Measurements from ENCODE around the gene TEX55.

The TEX55 gene

GRCh38 chr3:119140466-119140865 is 5.5 kb upstream of the TEX55 start:
- no peaks in the 10 kb centered on the region for H3K36me3 ChIP-seq
- H3K27me3 ChIP-seq: no peaks in the 10 kb centered on the region
- no peak for TF ChIP-seq CTCF (IDR thresholded peaks at IDR 0.05)
- no peaks in the 10 kb centered on the region for H3K9me3 ChIP-seq
- H3K4me3 ChIP-seq (ENCODE audit: low read depth in 1 of 2, low read length in 1 of 2): no peak overlapping the region
- H3K4me1 ChIP-seq (ENCODE audit: control insufficient read depth in 1 of 2, insufficient read depth in 1 of 2, low read depth in 1 of 2, low read length in 1 of 2): no peaks in the 10 kb centered on the region
- H3K27ac ChIP-seq: no peak overlapping the region

- Histone ChIP-seq H3K4me3 (ENCODE audit: low read depth in 1 of 2, low read length in 1 of 2) (no peak overlapping the region), H3K27ac (no peak overlapping the region), H3K4me1 (ENCODE audit: control insufficient read depth in 1 of 2, insufficient read depth in 1 of 2, low read depth in 1 of 2, low read length in 1 of 2) (no peaks in the 10 kb centered on the region), H3K9me3 (no peaks in the 10 kb centered on the region), H3K27me3 (no peaks in the 10 kb centered on the region), H3K36me3 (no peaks in the 10 kb centered on the region)
- no peak for TF ChIP-seq CTCF (IDR thresholded peaks at IDR 0.05)
Measured at GRCh38 chr3:119145128-119145499, 851 bp upstream of the TEX55 start.

- TF ChIP-seq CTCF (IDR thresholded peaks at IDR 0.05): no peak
- Histone ChIP-seq H3K4me3 (ENCODE audit: low read depth in 1 of 2, low read length in 1 of 2) (no peak overlapping the region), H3K27me3 (no peaks in the 10 kb centered on the region), H3K4me1 (ENCODE audit: control insufficient read depth in 1 of 2, insufficient read depth in 1 of 2, low read depth in 1 of 2, low read length in 1 of 2) (no peaks in the 10 kb centered on the region), H3K9me3 (no peaks in the 10 kb centered on the region), H3K27ac (no peak overlapping the region), H3K36me3 (no peaks in the 10 kb centered on the region)
Measured at GRCh38 chr3:119146578-119147375, 812 bp downstream of the TEX55 start.

- Histone ChIP-seq H3K27me3 (no peaks in the 10 kb centered on the region), H3K4me1 (ENCODE audit: control insufficient read depth in 1 of 2, insufficient read depth in 1 of 2, low read depth in 1 of 2, low read length in 1 of 2) (no peaks in the 10 kb centered on the region), H3K27ac (no peak overlapping the region), H3K4me3 (ENCODE audit: low read depth in 1 of 2, low read length in 1 of 2) (no peak overlapping the region), H3K9me3 (no peaks in the 10 kb centered on the region), H3K36me3 (no peaks in the 10 kb centered on the region)
- TF ChIP-seq CTCF (IDR thresholded peaks at IDR 0.05): no peak
Measured at GRCh38 chr3:119147494-119147893, 1.5 kb downstream of the TEX55 start.

- H3K27me3 ChIP-seq: no peaks in the 10 kb centered on the region
- TF ChIP-seq CTCF (IDR thresholded peaks at IDR 0.05): no peak
- H3K9me3 ChIP-seq: no peaks in the 10 kb centered on the region
- H3K27ac ChIP-seq: no peak overlapping the region
- no peak overlapping the region for H3K4me3 ChIP-seq (ENCODE audit: low read depth in 1 of 2, low read length in 1 of 2)
- H3K4me1 ChIP-seq (ENCODE audit: control insufficient read depth in 1 of 2, insufficient read depth in 1 of 2, low read depth in 1 of 2, low read length in 1 of 2): no peaks in the 10 kb centered on the region
- H3K36me3 ChIP-seq: no peaks in the 10 kb centered on the region
Measured at GRCh38 chr3:119148493-119149180, 2.7 kb downstream of the TEX55 start.
